ENCODE data around the gene CHST13. TPM values are rescaled to one million over a fixed set of nuclear protein-coding genes. Genes with fewer than 3 reads are reported as not detected.

CHST13 gene
- total and polyA plus RNA-seq, 2 donors (not counting 3 experiments of a cell fraction or from before 2014, with no cell fraction given): 0.04 TPM; not detected in 1

DNA sequence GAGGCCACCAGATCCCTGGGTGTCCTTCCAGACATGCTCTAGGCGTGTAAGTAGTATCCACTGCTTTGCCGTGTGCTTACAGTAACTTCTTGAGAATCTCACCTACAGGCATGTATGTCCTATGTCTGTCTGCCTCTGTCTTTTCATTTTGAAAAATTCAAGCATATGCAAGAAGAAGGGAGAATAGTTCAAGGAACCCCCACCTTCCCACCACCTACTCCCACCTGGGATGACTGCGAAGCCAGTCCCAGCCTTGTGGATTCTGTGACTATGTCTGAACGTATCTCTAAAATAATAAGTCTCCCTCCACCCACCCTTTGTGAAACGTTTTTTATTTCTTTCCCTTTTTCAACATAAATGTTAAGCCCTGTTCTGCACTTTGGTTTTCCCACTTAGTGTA, 15.0 kb downstream of the CHST13 start:
- intact Hi-C loops (cut with micrococcal nuclease): no loop called here
- BruUV-seq (replicated peaks): no TSS peak
- H3K27me3 ChIP-seq (ENCODE audit: control insufficient read depth in 2 of 2, insufficient read depth in 2 of 2, low read length in 2 of 2): no peaks in the 10 kb centered on the region
- TF ChIP-seq GATA2 (IDR thresholded peaks at IDR 0.05; ENCODE audit: insufficient read depth, insufficient read length, low read depth, low read length): no peak
- TF ChIP-seq, protein P1, sequence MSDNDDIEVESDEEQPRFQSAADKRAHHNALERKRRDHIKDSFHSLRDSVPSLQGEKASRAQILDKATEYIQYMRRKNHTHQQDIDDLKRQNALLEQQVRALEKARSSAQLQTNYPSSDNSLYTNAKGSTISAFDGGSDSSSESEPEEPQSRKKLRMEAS (IDR thresholded peaks at IDR 0.05; ENCODE audit: insufficient read depth, insufficient read length): no peak
- TF ChIP-seq, protein P2, sequence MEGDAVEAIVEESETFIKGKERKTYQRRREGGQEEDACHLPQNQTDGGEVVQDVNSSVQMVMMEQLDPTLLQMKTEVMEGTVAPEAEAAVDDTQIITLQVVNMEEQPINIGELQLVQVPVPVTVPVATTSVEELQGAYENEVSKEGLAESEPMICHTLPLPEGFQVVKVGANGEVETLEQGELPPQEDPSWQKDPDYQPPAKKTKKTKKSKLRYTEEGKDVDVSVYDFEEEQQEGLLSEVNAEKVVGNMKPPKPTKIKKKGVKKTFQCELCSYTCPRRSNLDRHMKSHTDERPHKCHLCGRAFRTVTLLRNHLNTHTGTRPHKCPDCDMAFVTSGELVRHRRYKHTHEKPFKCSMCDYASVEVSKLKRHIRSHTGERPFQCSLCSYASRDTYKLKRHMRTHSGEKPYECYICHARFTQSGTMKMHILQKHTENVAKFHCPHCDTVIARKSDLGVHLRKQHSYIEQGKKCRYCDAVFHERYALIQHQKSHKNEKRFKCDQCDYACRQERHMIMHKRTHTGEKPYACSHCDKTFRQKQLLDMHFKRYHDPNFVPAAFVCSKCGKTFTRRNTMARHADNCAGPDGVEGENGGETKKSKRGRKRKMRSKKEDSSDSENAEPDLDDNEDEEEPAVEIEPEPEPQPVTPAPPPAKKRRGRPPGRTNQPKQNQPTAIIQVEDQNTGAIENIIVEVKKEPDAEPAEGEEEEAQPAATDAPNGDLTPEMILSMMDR (IDR thresholded peaks at IDR 0.05; ENCODE audit: extremely low read depth in 1 of 2, insufficient read depth in 1 of 2, low read depth in 1 of 2, low read length in 2 of 2): no peak
- no peak for TF ChIP-seq MYC (IDR thresholded peaks at IDR 0.05; ENCODE audit: low read depth, low read length)
- no peak for TF ChIP-seq POLR2AphosphoS5 (IDR thresholded peaks at IDR 0.05; ENCODE audit: insufficient read depth, low read depth, low read length)
- TF ChIP-seq POLR2A (IDR thresholded peaks at IDR 0.05; ENCODE audit: low read depth, low read length): no peak
- TF ChIP-seq FOS (IDR thresholded peaks at IDR 0.05; ENCODE audit: borderline replicate concordance, insufficient read depth, low read length): no peak
- no peak for TF ChIP-seq EZH2 (IDR thresholded peaks at IDR 0.05; ENCODE audit: borderline replicate concordance, low read depth, low read length, severe bottlenecking)
- no peak for TF ChIP-seq JUN (IDR thresholded peaks at IDR 0.05; ENCODE audit: borderline replicate concordance, insufficient read depth, insufficient read length, low read depth)
- H3K79me2 ChIP-seq (ENCODE audit: control insufficient read depth, insufficient read depth, low read length): no peaks in the 10 kb centered on the region
- H3K4me3 ChIP-seq (replicated peaks in 1 of 3; ENCODE audit: insufficient read depth in 1 of 3, low read depth in 1 of 3, low read length in 3 of 3): no peak overlapping the region
- no peak overlapping the region for H3K4me2 ChIP-seq (ENCODE audit: insufficient read depth, low read length)
- no peaks in the 10 kb centered on the region for H4K20me1 ChIP-seq (replicated peaks; ENCODE audit: control insufficient read depth, extremely low read depth, insufficient read depth, low read length)
- no peak overlapping the region for H3K27ac ChIP-seq (ENCODE audit: insufficient read depth, low read depth, low read length)
- H3K4me1 ChIP-seq (ENCODE audit: control insufficient read depth, extremely low read depth, insufficient read depth, low read length): peaks cover 3% of the 10 kb centered on the region
- no peak for DNase-seq (ENCODE audit: low read depth, low spot score)
- no peaks in the 10 kb centered on the region for H3K9me3 ChIP-seq (replicated peaks; ENCODE audit: control insufficient read depth, insufficient read depth, low read length)
- CTCF ChIA-PET: interaction anchor here (0.8 kb wide), 1 partner anchor 16 kb away, joined by 3 read pairs; no protein-coding TSS in a partner anchor
- POLR2A ChIA-PET: no interaction called here
- H3K9me1 ChIP-seq (replicated peaks; ENCODE audit: control insufficient read depth, extremely low read depth, insufficient read depth, low read length): no peaks in the 10 kb centered on the region
- H2AFZ ChIP-seq (ENCODE audit: low read depth, low read length): no peak overlapping the region
- dilution Hi-C loops (cut with MboI; ENCODE audit: extremely low pct_ligation_motif_present, low sequenced_read_pairs): no loop called here
- H3K9ac ChIP-seq (replicated peaks; ENCODE audit: extremely low read depth, insufficient read depth, low read length): no peak overlapping the region
- no peak for FAIRE-seq
- no peaks in the 10 kb centered on the region for H3K36me3 ChIP-seq (ENCODE audit: control insufficient read depth in 2 of 2, extremely low read depth in 1 of 2, insufficient read depth in 2 of 2, low read length in 2 of 2)

Measured in endothelial cell of umbilical vein (primary cell).